MM.1S (cell line): ENCODE results near the gene JAML.

ENCODE experiments used
- EZH2 ChIP-seq: fragments of 300-600 bp; sonication (generic); optimal IDR thresholded peaks from 2 replicates; pipeline ENCODE3; 2017; ENCODE audit warnings: low read depth, mild to moderate bottlenecking, antibody characterized with exemption, low read length, mixed read lengths
- TF ChIP-seq, protein P1 (sequence below): fragments of 300-600 bp; sonication (generic); IDR thresholded peaks from 2 replicates; pipeline ENCODE4 v1.5.1; 2016; ENCODE audit warnings: antibody characterized with exemption, low read length, mixed read lengths

DNA sequence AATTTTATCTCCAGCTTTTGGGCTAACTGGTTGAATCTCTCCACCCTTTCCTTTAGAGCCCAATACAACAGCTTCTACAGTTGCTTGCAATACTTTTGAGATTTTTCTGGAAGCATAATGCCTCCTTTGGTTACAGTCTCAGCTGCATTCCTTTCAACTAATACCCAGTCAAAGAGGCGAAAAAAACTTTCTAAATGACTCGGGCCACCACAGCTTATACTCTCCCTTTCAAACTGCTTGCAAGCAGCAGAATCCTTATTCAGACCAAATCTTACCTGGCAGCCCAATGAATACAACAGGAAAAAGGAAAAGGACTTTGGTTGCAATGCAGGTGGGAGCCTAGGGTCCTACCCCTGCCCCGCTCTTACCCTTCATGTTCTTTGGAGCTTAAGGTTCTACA is 15.8 kb downstream of the JAML start:
- TF ChIP-seq, protein P1, sequence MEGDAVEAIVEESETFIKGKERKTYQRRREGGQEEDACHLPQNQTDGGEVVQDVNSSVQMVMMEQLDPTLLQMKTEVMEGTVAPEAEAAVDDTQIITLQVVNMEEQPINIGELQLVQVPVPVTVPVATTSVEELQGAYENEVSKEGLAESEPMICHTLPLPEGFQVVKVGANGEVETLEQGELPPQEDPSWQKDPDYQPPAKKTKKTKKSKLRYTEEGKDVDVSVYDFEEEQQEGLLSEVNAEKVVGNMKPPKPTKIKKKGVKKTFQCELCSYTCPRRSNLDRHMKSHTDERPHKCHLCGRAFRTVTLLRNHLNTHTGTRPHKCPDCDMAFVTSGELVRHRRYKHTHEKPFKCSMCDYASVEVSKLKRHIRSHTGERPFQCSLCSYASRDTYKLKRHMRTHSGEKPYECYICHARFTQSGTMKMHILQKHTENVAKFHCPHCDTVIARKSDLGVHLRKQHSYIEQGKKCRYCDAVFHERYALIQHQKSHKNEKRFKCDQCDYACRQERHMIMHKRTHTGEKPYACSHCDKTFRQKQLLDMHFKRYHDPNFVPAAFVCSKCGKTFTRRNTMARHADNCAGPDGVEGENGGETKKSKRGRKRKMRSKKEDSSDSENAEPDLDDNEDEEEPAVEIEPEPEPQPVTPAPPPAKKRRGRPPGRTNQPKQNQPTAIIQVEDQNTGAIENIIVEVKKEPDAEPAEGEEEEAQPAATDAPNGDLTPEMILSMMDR, result no peak
- no peak for TF ChIP-seq EZH2
